ENCODE data around the gene EML6.
A peak's percentile ranks its signal among the peaks of the same experiment; 100 is the strongest.

Gene EML6

GRCh38 chr2:54708584-54709335 is 14.7 kb upstream of the EML6 start:
- DNase-seq: no peak

GRCh38 chr2:54709336-54709809 is 14.1 kb upstream of the EML6 start:
- no peak for DNase-seq

GRCh38 chr2:54710216-54710615 is 13.2 kb upstream of the EML6 start:
- DNase-seq: no peak

GRCh38 chr2:54712516-54712915 is 10.9 kb upstream of the EML6 start:
- DNase-seq: no peak

- DNase-seq: no peak
Observed at GRCh38 chr2:54714996-54715395, 8.5 kb upstream of the EML6 start.

GRCh38 chr2:54716375-54716774 is 7.1 kb upstream of the EML6 start:
- no peak for DNase-seq

GRCh38 chr2:54720563-54720962 is 2.9 kb upstream of the EML6 start:
- DNase-seq: no peak

- no peak for DNase-seq
Observed at GRCh38 chr2:54722641-54723040, 821 bp upstream of the EML6 start.

GRCh38 chr2:54723996-54724559 is 616 bp downstream of the EML6 start:
- no peak for DNase-seq

GRCh38 chr2:54724560-54725342 is 1.3 kb downstream of the EML6 start:
- peak in 1 of 2 experiments; percentile 20 for DNase-seq

GRCh38 chr2:54725343-54726099 is 2.1 kb downstream of the EML6 start:
- no peak for DNase-seq

GRCh38 chr2:54726431-54726830 is 3.0 kb downstream of the EML6 start:
- no peak for DNase-seq

- DNase-seq: no peak
Observed at GRCh38 chr2:54726940-54727339, 3.5 kb downstream of the EML6 start.

GRCh38 chr2:54728669-54729120 is 5.2 kb downstream of the EML6 start:
- DNase-seq: no peak

- DNase-seq: no peak
Observed at GRCh38 chr2:54735636-54736035, 12.2 kb downstream of the EML6 start.

- DNase-seq: no peak
Observed at GRCh38 chr2:54738281-54738680, 14.8 kb downstream of the EML6 start.

- no peak for DNase-seq
Observed at GRCh38 chr2:54740333-54740732, 16.9 kb downstream of the EML6 start.

- DNase-seq: no peak
Observed at GRCh38 chr2:54741250-54741649, 17.8 kb downstream of the EML6 start.

- no peak for DNase-seq
Observed at GRCh38 chr2:54750040-54750439, 26.6 kb downstream of the EML6 start.

GRCh38 chr2:54752439-54752838 is 29.0 kb downstream of the EML6 start:
- no peak for DNase-seq

GRCh38 chr2:54755641-54756326 is 32.3 kb downstream of the EML6 start:
- no peak for DNase-seq

GRCh38 chr2:54757500-54757899 is 34.0 kb downstream of the EML6 start:
- DNase-seq: no peak

All from stimulated activated CD4-positive, alpha-beta T cell treated with anti-CD3 and anti-CD28 coated beads, Interleukin-4, amount 100 ng/mL, for 4 hours (primary cell).